CD14-positive monocyte (primary cell): ENCODE results near the gene ELOVL3. TPM values are rescaled to one million over a fixed set of nuclear protein-coding genes. Genes with fewer than 3 reads are reported as not detected.
"Not testable (repeated sequence)": the region's sequence is repeated elsewhere in the genome, so short reads cannot be mapped to it uniquely, and the experiment has no call there.

ENCODE experiments used
- DNase-seq, 3 donors: peaks; one replicate each; pipeline ENCODE4 v3.0.0-alpha.2; 2011 to 2022
- H2AFZ ChIP-seq: 2 replicates; pipeline ENCODE4 v1.6.0; 2012; ENCODE audit warnings: mild to moderate bottlenecking, low read depth, low read length, inconsistent platforms; ENCODE audit not compliant: insufficient read depth, poor library complexity, severe bottlenecking
- H3K27ac ChIP-seq, 2 donors: 1 replicate in 1 of 2; 2 replicates in 1 of 2; pipeline ENCODE4 v1.5.1; 2012 to 2013; ENCODE audit warnings: low read length in 2 of 2, control low read depth in 1 of 2, inconsistent platforms in 1 of 2, low read depth in 1 of 2, mild to moderate bottlenecking in 1 of 2
- H3K27me3 ChIP-seq, 2 donors: one replicate each; pipeline versions ENCODE4 v1.6.0 to v1.6.1; 2011 to 2013; ENCODE audit warnings: low read length in 2 of 2; ENCODE audit not compliant: control insufficient read depth in 2 of 2, insufficient read depth in 2 of 2
- H3K36me3 ChIP-seq, 2 donors: replicated peaks in 1 of 2; 1 replicate in 1 of 2; 2 replicates in 1 of 2; pipeline versions ENCODE4 v1.5.1 to v1.6.1; 2012 to 2013; ENCODE audit warnings: low read length in 2 of 2, control low read depth in 1 of 2, inconsistent platforms in 1 of 2, mild to moderate bottlenecking in 1 of 2; ENCODE audit not compliant: insufficient read depth in 2 of 2, control insufficient read depth in 1 of 2
- H3K4me1 ChIP-seq, 2 donors: 1 replicate in 1 of 2; 2 replicates in 1 of 2; pipeline versions ENCODE4 v1.5.1 to v1.6.1; 2012 to 2013; ENCODE audit warnings: low read length in 2 of 2, control low read depth in 1 of 2, inconsistent platforms in 1 of 2, mild to moderate bottlenecking in 1 of 2, moderate library complexity in 1 of 2; ENCODE audit not compliant: insufficient read depth in 2 of 2, control insufficient read depth in 1 of 2
- H3K4me2 ChIP-seq: replicated peaks from 2 replicates; pipeline ENCODE3; 2012; ENCODE audit warnings: low read length, moderate library complexity, mild to moderate bottlenecking; ENCODE audit not compliant: poor library complexity, severe bottlenecking; ENCODE audit errors: extremely low read depth
- H3K4me3 ChIP-seq, 3 experiments: fragments of 200-600 bp in 1 of 3; sonication (generic) in 1 of 3; replicated peaks in 1 of 3; 1 replicate in 2 of 3; 2 replicates in 1 of 3; pipeline ENCODE4 v1.5.1; 2011 to 2013; ENCODE audit warnings: low read length in 3 of 3, mild to moderate bottlenecking in 3 of 3, control low read depth in 2 of 3, low read depth in 2 of 3, inconsistent platforms in 1 of 3, moderate library complexity in 1 of 3
- H3K79me2 ChIP-seq: 2 replicates; pipeline ENCODE4 v1.6.0; 2012; ENCODE audit warnings: mild to moderate bottlenecking, control low read depth, inconsistent platforms, low read length, moderate library complexity; ENCODE audit not compliant: insufficient read depth
- H3K9ac ChIP-seq: 2 replicates; pipeline ENCODE4 v1.6.0; 2017; ENCODE audit warnings: low read length, mild to moderate bottlenecking; ENCODE audit not compliant: insufficient read depth, poor library complexity, severe bottlenecking
- H3K9me3 ChIP-seq, 2 donors: replicated peaks in 1 of 2; 1 replicate in 1 of 2; 2 replicates in 1 of 2; pipeline versions ENCODE4 v1.5.1 to v1.6.1; 2012 to 2013; ENCODE audit warnings: low read length in 2 of 2, control low read depth in 1 of 2; ENCODE audit not compliant: control insufficient read depth in 1 of 2, insufficient read depth in 1 of 2
- H4K20me1 ChIP-seq: 2 replicates; pipeline ENCODE4 v1.6.0; 2012; ENCODE audit warnings: mild to moderate bottlenecking, low read length, control low read depth, moderate library complexity; ENCODE audit not compliant: insufficient read depth
- H3K27ac Mint-ChIP-seq, 7 donors: one replicate each; pipeline ENCODE4 v1.8.0; 2020; ENCODE audit warnings: mild to moderate bottlenecking in 7 of 7, mixed read lengths in 7 of 7, moderate library complexity in 6 of 7, inconsistent platforms in 2 of 7
- H3K27me3 Mint-ChIP-seq, 3 donors: one replicate each; pipeline ENCODE4 v1.8.0; 2021 to 2022; ENCODE audit warnings: low read depth in 3 of 3, mild to moderate bottlenecking in 3 of 3, mixed read lengths in 3 of 3, moderate library complexity in 3 of 3, inconsistent platforms in 1 of 3
- H3K36me3 Mint-ChIP-seq, 2 donors: one replicate each; pipeline ENCODE4 v1.8.0; 2020; ENCODE audit warnings: mixed read lengths in 2 of 2, inconsistent platforms in 1 of 2, mild to moderate bottlenecking in 1 of 2
- H3K4me1 Mint-ChIP-seq: one replicate; pipeline ENCODE4 v1.8.0; 2020; ENCODE audit warnings: mild to moderate bottlenecking, mixed read lengths
- H3K4me3 Mint-ChIP-seq, 2 donors: one replicate each; pipeline ENCODE4 v1.8.0; 2020; ENCODE audit warnings: mild to moderate bottlenecking in 2 of 2, mixed read lengths in 2 of 2, moderate library complexity in 1 of 2
- H3K9me3 Mint-ChIP-seq, 7 donors: one replicate each; pipeline ENCODE4 v1.8.0; 2020 to 2022; ENCODE audit warnings: mixed read lengths in 7 of 7, mild to moderate bottlenecking in 6 of 7, moderate library complexity in 6 of 7, inconsistent platforms in 2 of 7
- CTCF ChIP-seq: fragments of 200-600 bp; IDR thresholded peaks from one replicate; pipeline ENCODE4 v1.8.0; 2022; ENCODE audit warnings: antibody characterized with exemption, mild to moderate bottlenecking
- WGBS: methylation state at CpG from one replicate; pipeline ENCODE4 v1.1.5; 2013; ENCODE audit warnings: missing lambda C conversion rate; ENCODE audit not compliant: insufficient coverage; 5-methylcytosine and 5-hydroxymethylcytosine counted together
- intact Hi-C, 2 donors: fragments of 100-400 bp; cut with micrococcal nuclease; formaldehyde crosslinking; loops; one replicate each; pipeline versions ENCODE4 v1.15.0 to v1.15.1; 2023
- polyA plus RNA-seq, 3 donors: library from polyadenylated mRNA; depleted of rRNA in 1 of 3; unstranded in 2 of 3; stranded (reverse) in 1 of 3; fragments of 300-500 nt in 2 of 3; fragments of >200 nt in 1 of 3; fragmentation: Illumina TruSeq in 2 of 3; gene quantifications; 1 replicate in 2 of 3; 2 replicates in 1 of 3; pipeline ENCODE4 v1.2.3, GENCODE V29; 2012 to 2021

The ELOVL3 gene
- polyA plus RNA-seq, 3 donors: 1.5 to 3.2 (median 2.2) TPM

- no peaks in the 10 kb centered on the region for H4K20me1 ChIP-seq
- no peaks in the 10 kb centered on the region for H3K36me3 ChIP-seq
- peaks cover 0 to 7% of the 10 kb centered on the region in 2 donors for H3K9me3 ChIP-seq
- peaks cover 2 to 3% of the 10 kb centered on the region in 2 donors for H3K4me1 ChIP-seq
- H3K4me2 ChIP-seq: no peak overlapping the region
- peaks cover 5% of the 10 kb centered on the region for H3K4me1 Mint-ChIP-seq
- WGBS: 76% methylated on average over 2 of the region's 5 CpGs
- no peaks in the 10 kb centered on the region for H3K79me2 ChIP-seq
- no peaks in the 10 kb centered on the region for H3K27me3 ChIP-seq
- no peak overlapping the region for H3K27ac Mint-ChIP-seq
- peaks cover 0 to 2% (median 0%) of the 10 kb centered on the region in 3 donors for H3K27me3 Mint-ChIP-seq
- H3K4me3 Mint-ChIP-seq: no peak overlapping the region
- no peaks in the 10 kb centered on the region for H3K36me3 Mint-ChIP-seq
- H3K4me3 ChIP-seq: no peak overlapping the region
- peaks cover 0 to 13% (median 6%) of the 10 kb centered on the region in 7 donors for H3K9me3 Mint-ChIP-seq
- H3K9ac ChIP-seq: no peak overlapping the region
- DNase-seq: no peak
- no peak for TF ChIP-seq CTCF
- H3K27ac ChIP-seq: no peak overlapping the region
- no peak overlapping the region for H2AFZ ChIP-seq
- intact Hi-C loops: no loop called here
These were observed 17.6 kb upstream of the ELOVL3 start for GRCh38 chr10:102208311-102209035.

GRCh38 chr10:102211615-102212299 lies 14.3 kb upstream of the ELOVL3 start:
- Histone ChIP-seq H3K4me1 (peaks cover 4 to 10% of the 10 kb centered on the region in 2 donors), H3K9me3 (no peaks in the 10 kb centered on the region), H4K20me1 (no peaks in the 10 kb centered on the region), H2AFZ (no peak overlapping the region), H3K27me3 (no peaks in the 10 kb centered on the region), H3K79me2 (no peaks in the 10 kb centered on the region), H3K4me2 (no peak overlapping the region), H3K27ac (no peak overlapping the region), H3K36me3 (no peaks in the 10 kb centered on the region), H3K4me3 (no peak overlapping the region), H3K9ac (no peak overlapping the region)
- intact Hi-C loops: no loop called here
- peaks cover 0 to 3% (median 0%) of the 10 kb centered on the region in 7 donors for H3K9me3 Mint-ChIP-seq
- no peak for DNase-seq
- H3K4me3 Mint-ChIP-seq: no peak overlapping the region
- no peak for TF ChIP-seq CTCF
- WGBS: no CpG with 5 or more reads among the region's 3 CpGs
- H3K27me3 Mint-ChIP-seq: peaks cover 0 to 2% (median 1%) of the 10 kb centered on the region in 3 donors
- peaks cover 11% of the 10 kb centered on the region for H3K4me1 Mint-ChIP-seq
- H3K27ac Mint-ChIP-seq: no peak overlapping the region
- no peaks in the 10 kb centered on the region for H3K36me3 Mint-ChIP-seq

- no CpG with 5 or more reads among the region's 4 CpGs for WGBS
- intact Hi-C loops, H3K27me3 ChIP-seq, H3K9me3 ChIP-seq, H3K4me3 Mint-ChIP-seq, H3K36me3 Mint-ChIP-seq, H4K20me1 ChIP-seq, H3K27ac Mint-ChIP-seq, H3K79me2 ChIP-seq, H3K4me3 ChIP-seq, H3K36me3 ChIP-seq, H3K27ac ChIP-seq, H3K4me2 ChIP-seq, H3K9me3 Mint-ChIP-seq, H3K9ac ChIP-seq, H3K27me3 Mint-ChIP-seq, H2AFZ ChIP-seq, H3K4me1 ChIP-seq: not testable (repeated sequence)
- peaks cover 11% of the 10 kb centered on the region for H3K4me1 Mint-ChIP-seq
- peak; percentile 25 to 39 (median 34) for DNase-seq
These were observed 12.5 kb upstream of the ELOVL3 start for GRCh38 chr10:102213599-102213998.
